ENCODE results near the gene PNMT. TPM values are rescaled to one million over a fixed set of nuclear protein-coding genes. Genes with fewer than 3 reads are reported as not detected.

PNMT gene
- total and polyA plus RNA-seq, 2 of the 13 experiments (the other 11 are each of a cell fraction or from before 2014, with no cell fraction given) = 0.25 TPM; not detected in 1

DNA sequence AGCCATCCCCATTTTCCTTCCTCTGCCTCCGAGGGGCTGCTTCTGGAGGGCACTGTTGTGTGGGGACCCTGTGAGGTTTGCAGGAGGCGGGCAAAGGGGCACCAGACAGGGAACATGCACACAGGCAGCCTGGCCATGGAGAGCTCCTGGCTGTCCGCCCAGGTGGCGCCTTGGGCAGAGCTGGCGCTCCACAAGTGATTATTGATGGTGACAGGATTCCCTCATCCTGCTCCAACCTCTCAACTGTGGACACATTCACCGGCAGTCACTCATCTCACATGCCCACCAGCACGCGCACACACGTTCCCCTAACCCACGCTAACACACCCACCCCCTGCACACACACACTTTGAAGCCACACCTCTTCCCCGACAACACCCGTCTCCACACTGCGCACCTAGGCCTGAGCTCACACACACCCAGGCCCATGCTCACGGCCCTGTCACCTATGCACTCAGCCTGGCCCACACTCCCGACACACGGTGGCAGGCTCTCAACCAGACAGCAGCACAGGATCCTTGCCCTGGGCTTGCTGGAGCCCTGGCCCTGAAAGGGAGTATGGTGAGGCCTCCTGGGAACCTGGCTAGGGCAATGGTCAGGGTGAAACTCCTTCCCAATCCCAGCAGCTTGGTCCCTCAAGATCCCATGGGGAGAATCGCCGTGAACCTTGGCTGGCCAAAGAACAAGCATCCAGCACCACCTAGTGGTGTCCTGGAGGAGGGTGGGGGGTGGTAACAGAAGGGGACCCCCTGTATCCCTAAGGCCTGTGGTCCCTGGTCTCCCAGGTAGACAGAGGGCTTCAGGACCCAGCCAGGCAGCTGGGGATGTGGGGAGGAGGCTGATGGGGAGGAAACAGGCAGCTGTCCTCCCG lies 3.6 kb downstream of the PNMT start (continued):
- TF ChIP-seq NFIC (IDR thresholded peaks at IDR 0.05; ENCODE audit: low read length) (no peak), GABPA (IDR thresholded peaks at IDR 0.05; ENCODE audit: low read depth, low read length) (no peak), GABPA (CRISPR knock-in tag; IDR thresholded peaks at IDR 0.05; ENCODE audit: low read depth) (no peak; the same call in 1 of the 2 replicates), ZNF713 (CRISPR knock-in tag; IDR thresholded peaks at IDR 0.05) (no peak; the same call in 1 of the 2 replicates), NCOA2 (CRISPR knock-in tag; IDR thresholded peaks at IDR 0.05) (no peak), MEIS2 (CRISPR knock-in tag; IDR thresholded peaks at IDR 0.05) (no peak), FLYWCH1 (CRISPR knock-in tag; IDR thresholded peaks at IDR 0.05) (no peak), SRF (IDR thresholded peaks at IDR 0.05; ENCODE audit: low read depth, low read length) (no peak), KDM5B (CRISPR knock-in tag; IDR thresholded peaks at IDR 0.05; ENCODE audit: borderline replicate concordance) (peak; percentile 81; the same call in 1 of the 2 replicates), MED1 (CRISPR knock-in tag; IDR thresholded peaks at IDR 0.05) (0 out of 2 replicates have a peak, but pooled peaks have one; percentile 49), ATM (IDR thresholded peaks at IDR 0.05; ENCODE audit: borderline replicate concordance) (no peak), ZFYVE20 (CRISPR knock-in tag; IDR thresholded peaks at IDR 0.05; ENCODE audit: borderline replicate concordance, low read depth) (no peak), ZNF891 (CRISPR knock-in tag; IDR thresholded peaks at IDR 0.05) (peak; percentile 68; the same call in 1 of the 2 replicates), PRMT3 (CRISPR knock-in tag; IDR thresholded peaks at IDR 0.05; ENCODE audit: borderline replicate concordance, low read depth) (no peak), ZFP36L2 (CRISPR knock-in tag; IDR thresholded peaks at IDR 0.05) (no peak), AHR (CRISPR knock-in tag; IDR thresholded peaks at IDR 0.05) (no peak), IRX3 (CRISPR knock-in tag; IDR thresholded peaks at IDR 0.05; ENCODE audit: borderline replicate concordance, low read depth) (no peak)
- TF ChIP-seq, protein P1, sequence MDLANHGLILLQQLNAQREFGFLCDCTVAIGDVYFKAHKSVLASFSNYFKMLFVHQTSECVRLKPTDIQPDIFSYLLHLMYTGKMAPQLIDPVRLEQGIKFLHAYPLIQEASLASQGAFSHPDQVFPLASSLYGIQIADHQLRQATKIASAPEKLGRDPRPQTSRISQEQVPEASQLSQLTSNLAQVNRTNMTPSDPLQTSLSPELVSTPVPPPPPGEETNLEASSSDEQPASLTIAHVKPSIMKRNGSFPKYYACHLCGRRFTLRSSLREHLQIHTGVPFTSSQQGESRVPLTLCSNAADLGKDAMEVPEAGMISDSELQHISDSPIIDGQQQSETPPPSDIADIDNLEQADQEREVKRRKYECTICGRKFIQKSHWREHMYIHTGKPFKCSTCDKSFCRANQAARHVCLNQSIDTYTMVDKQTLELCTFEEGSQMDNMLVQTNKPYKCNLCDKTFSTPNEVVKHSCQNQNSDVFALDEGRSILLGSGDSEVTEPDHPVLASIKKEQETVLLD (CRISPR knock-in tag; IDR thresholded peaks at IDR 0.05; ENCODE audit: low read depth) = no peak
- TF ChIP-seq, protein P2, sequence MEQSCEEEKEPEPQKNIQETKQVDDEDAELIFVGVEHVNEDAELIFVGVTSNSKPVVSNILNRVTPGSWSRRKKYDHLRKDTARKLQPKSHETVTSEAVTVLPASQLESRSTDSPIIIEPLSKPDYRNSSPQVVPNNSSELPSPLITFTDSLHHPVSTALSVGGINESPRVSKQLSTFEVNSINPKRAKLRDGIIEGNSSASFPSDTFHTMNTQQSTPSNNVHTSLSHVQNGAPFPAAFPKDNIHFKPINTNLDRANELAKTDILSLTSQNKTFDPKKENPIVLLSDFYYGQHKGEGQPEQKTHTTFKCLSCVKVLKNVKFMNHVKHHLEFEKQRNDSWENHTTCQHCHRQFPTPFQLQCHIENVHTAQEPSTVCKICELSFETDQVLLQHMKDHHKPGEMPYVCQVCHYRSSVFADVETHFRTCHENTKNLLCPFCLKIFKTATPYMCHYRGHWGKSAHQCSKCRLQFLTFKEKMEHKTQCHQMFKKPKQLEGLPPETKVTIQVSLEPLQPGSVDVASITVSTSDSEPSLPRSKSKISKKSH (CRISPR knock-in tag; IDR thresholded peaks at IDR 0.05; ENCODE audit: borderline replicate concordance) = peak; percentile 91
- TF ChIP-seq, protein P3, sequence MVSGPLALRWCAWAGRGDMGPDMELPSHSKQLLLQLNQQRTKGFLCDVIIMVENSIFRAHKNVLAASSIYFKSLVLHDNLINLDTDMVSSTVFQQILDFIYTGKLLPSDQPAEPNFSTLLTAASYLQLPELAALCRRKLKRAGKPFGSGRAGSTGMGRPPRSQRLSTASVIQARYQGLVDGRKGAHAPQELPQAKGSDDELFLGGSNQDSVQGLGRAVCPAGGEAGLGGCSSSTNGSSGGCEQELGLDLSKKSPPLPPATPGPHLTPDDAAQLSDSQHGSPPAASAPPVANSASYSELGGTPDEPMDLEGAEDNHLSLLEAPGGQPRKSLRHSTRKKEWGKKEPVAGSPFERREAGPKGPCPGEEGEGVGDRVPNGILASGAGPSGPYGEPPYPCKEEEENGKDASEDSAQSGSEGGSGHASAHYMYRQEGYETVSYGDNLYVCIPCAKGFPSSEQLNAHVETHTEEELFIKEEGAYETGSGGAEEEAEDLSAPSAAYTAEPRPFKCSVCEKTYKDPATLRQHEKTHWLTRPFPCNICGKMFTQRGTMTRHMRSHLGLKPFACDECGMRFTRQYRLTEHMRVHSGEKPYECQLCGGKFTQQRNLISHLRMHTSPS (CRISPR knock-in tag; IDR thresholded peaks at IDR 0.05; ENCODE audit: low read depth) = peak; percentile 64
- TF ChIP-seq, protein P4, sequence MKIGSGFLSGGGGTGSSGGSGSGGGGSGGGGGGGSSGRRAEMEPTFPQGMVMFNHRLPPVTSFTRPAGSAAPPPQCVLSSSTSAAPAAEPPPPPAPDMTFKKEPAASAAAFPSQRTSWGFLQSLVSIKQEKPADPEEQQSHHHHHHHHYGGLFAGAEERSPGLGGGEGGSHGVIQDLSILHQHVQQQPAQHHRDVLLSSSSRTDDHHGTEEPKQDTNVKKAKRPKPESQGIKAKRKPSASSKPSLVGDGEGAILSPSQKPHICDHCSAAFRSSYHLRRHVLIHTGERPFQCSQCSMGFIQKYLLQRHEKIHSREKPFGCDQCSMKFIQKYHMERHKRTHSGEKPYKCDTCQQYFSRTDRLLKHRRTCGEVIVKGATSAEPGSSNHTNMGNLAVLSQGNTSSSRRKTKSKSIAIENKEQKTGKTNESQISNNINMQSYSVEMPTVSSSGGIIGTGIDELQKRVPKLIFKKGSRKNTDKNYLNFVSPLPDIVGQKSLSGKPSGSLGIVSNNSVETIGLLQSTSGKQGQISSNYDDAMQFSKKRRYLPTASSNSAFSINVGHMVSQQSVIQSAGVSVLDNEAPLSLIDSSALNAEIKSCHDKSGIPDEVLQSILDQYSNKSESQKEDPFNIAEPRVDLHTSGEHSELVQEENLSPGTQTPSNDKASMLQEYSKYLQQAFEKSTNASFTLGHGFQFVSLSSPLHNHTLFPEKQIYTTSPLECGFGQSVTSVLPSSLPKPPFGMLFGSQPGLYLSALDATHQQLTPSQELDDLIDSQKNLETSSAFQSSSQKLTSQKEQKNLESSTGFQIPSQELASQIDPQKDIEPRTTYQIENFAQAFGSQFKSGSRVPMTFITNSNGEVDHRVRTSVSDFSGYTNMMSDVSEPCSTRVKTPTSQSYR (CRISPR knock-in tag; IDR thresholded peaks at IDR 0.05; ENCODE audit: borderline replicate concordance) = no peak
